ENCODE data around the gene TBC1D24.
"Not testable (repeated sequence)": the region's sequence is repeated elsewhere in the genome, so short reads cannot be mapped to it uniquely, and the experiment has no call there.

TBC1D24 gene

GRCh38 chr16:2518823-2519710 lies 44.1 kb downstream of the TBC1D24 start:
- no peak for DNase-seq

GRCh38 chr16:2519711-2520080 lies 44.8 kb downstream of the TBC1D24 start:
- no peak for DNase-seq

- peak; percentile 92 for DNase-seq
These were observed 45.3 kb downstream of the TBC1D24 start, which contains the start of gene AMDHD2 for GRCh38 chr16:2520097-2520783. TSS of gene AMDHD2 (plus strand) at chr16:2520371. CDS start at chr16:2520459, 88 bp downstream.

- peak; percentile 63 for DNase-seq
These were observed 46.0 kb downstream of the TBC1D24 start for GRCh38 chr16:2520784-2521531.

GRCh38 chr16:2523801-2524231 lies 48.9 kb downstream of the TBC1D24 start:
- no peak for DNase-seq

GRCh38 chr16:2524339-2524938 lies 49.5 kb downstream of the TBC1D24 start:
- no peak for DNase-seq

GRCh38 chr16:2526135-2526534 lies 51.2 kb downstream of the TBC1D24 start:
- no peak for DNase-seq

- no peak for DNase-seq
These were observed 52.3 kb downstream of the TBC1D24 start for GRCh38 chr16:2527071-2527783.

GRCh38 chr16:2527784-2528100 lies 52.8 kb downstream of the TBC1D24 start:
- DNase-seq, result no peak

GRCh38 chr16:2528161-2529060 lies 53.5 kb downstream of the TBC1D24 start:
- no peak for DNase-seq

GRCh38 chr16:2529061-2529931 lies 54.4 kb downstream of the TBC1D24 start:
- DNase-seq, result no peak

- no peak for DNase-seq
These were observed 55.2 kb downstream of the TBC1D24 start for GRCh38 chr16:2529961-2530628.

- no peak for DNase-seq
These were observed 55.8 kb downstream of the TBC1D24 start for GRCh38 chr16:2530629-2531318.

GRCh38 chr16:2531371-2531695 lies 56.4 kb downstream of the TBC1D24 start, which contains the start of gene CEMP1:
TSS of gene CEMP1 (minus strand) at chr16:2531408. CDS start at chr16:2531073, 335 bp downstream.
- DNase-seq, result no peak

- DNase-seq, result peak; percentile 99
These were observed 57.0 kb downstream of the TBC1D24 start for GRCh38 chr16:2531696-2532493.

GRCh38 chr16:2532494-2533141 lies 57.7 kb downstream of the TBC1D24 start:
- DNase-seq, result peak; percentile 74

- DNase-seq, result not testable (repeated sequence)
These were observed 58.3 kb downstream of the TBC1D24 start for GRCh38 chr16:2533142-2533755.
